A549 treated with DMSO at 1 μM for 4 hours (cell line): ENCODE measurements around the gene NSF. TPM values are rescaled to one million over a fixed set of nuclear protein-coding genes. Genes with fewer than 3 reads are reported as not detected.

Experiments
- total RNA-seq: library from RNA; stranded (reverse); fragments of 200-300 nt; extraction: Qiagen RNA extraction; gene quantifications from 5 replicates; pipeline ENCODE4 v1.2.3, GENCODE V29; 2022; ENCODE audit warnings: low read depth

The NSF gene
- 18.8 to 25.7 TPM (median 24.5 TPM) in 5 replicates for total RNA-seq

GRCh38 chr17:46590157-46591146, at the start of gene NSF:
Gene NSF, plus strand, starts transcription at chr17:46590669. Its CDS starts 107 bp downstream, at chr17:46590776.

GRCh38 chr17:46579083-46580075, 11.1 kb upstream of the NSF start, which contains the start of gene ARL17A:
Gene ARL17A, minus strand, starts transcription at chr17:46579691. Its CDS starts 3,369 bp downstream, at chr17:46576322.

Other genes with a start within 250 kb of the NSF start
- 4.7 to 7.9 TPM (median 6.6 TPM) in 5 replicates for gene ARL17B, start 228.9 kb upstream of the NSF start, total RNA-seq
- 2.6 to 3.6 TPM (median 3.5 TPM) in 5 replicates for gene LRRC37A2, start 78.2 kb upstream of the NSF start, total RNA-seq
- gene ARL17A, start 11.0 kb upstream of the NSF start, total RNA-seq = 2.9 to 6.5 TPM (median 4.4 TPM) in 5 replicates
- 4.3 to 6.4 TPM (median 5.9 TPM) in 5 replicates for gene WNT3, start 228.0 kb downstream of the NSF start, total RNA-seq